WTC11 (cell line): Measurements from ENCODE around the gene OXSR1.

Experiments used
- ATF2 ChIP-seq: sonication (generic); formaldehyde crosslinking; IDR thresholded peaks from 2 replicates; pipeline ENCODE4 v1.8.1; 2022; ENCODE audit warnings: low read depth, missing genetic modification reagents, borderline replicate concordance
- CTCF ChIP-seq: fragments of 200-600 bp; IDR thresholded peaks from 2 replicates; pipeline ENCODE4 v1.8.0; 2022; ENCODE audit warnings: antibody characterized with exemption
- E2F4 ChIP-seq: sonication (generic); formaldehyde crosslinking; IDR thresholded peaks from 2 replicates; pipeline ENCODE4 v1.8.1; 2022; ENCODE audit warnings: low read depth, mild to moderate bottlenecking, moderate library complexity, missing genetic modification reagents, borderline replicate concordance
- ESRRA ChIP-seq: sonication (generic); formaldehyde crosslinking; IDR thresholded peaks from 2 replicates; pipeline ENCODE4 v1.8.1; 2022; ENCODE audit warnings: mild to moderate bottlenecking, missing genetic modification reagents, borderline replicate concordance
- MAX ChIP-seq: sonication (generic); formaldehyde crosslinking; IDR thresholded peaks from 2 replicates; pipeline ENCODE4 v1.8.0; 2022; ENCODE audit warnings: mild to moderate bottlenecking, missing genetic modification reagents
- NFYB ChIP-seq: sonication (generic); formaldehyde crosslinking; conservative IDR thresholded peaks from 2 replicates; pipeline ENCODE4 v1.8.0; 2022; ENCODE audit warnings: low read depth, missing genetic modification reagents
- ZBTB43 ChIP-seq: sonication (generic); formaldehyde crosslinking; IDR thresholded peaks from 2 replicates; pipeline ENCODE4 v1.8.1; 2023; ENCODE audit warnings: mild to moderate bottlenecking, missing genetic modification reagents
- ZNF512 ChIP-seq: sonication (generic); formaldehyde crosslinking; IDR thresholded peaks from 2 replicates; pipeline ENCODE4 v1.8.1; 2022; ENCODE audit warnings: missing genetic modification reagents, borderline replicate concordance

GRCh38 chr3:38164643-38164951 lies 740 bp upstream of the OXSR1 start:
- TF ChIP-seq ZBTB43 (no peak), ESRRA (CRISPR knock-in tag) (no peak), CTCF (no peak), NFYB (CRISPR knock-in tag) (no peak), ZNF512 (CRISPR knock-in tag) (no peak), MAX (no peak), ATF2 (CRISPR knock-in tag) (no peak), E2F4 (CRISPR knock-in tag) (no peak)
